Endothelial cell of umbilical vein (primary cell): Measurements from ENCODE around the gene CDC5L.

Source experiments
- JUN ChIP-seq: IDR thresholded peaks from 2 replicates; pipeline ENCODE4 v1.6.1; 2011; ENCODE audit warnings: borderline replicate concordance, low read depth; ENCODE audit not compliant: insufficient read length, insufficient read depth
- MYC ChIP-seq: IDR thresholded peaks from one replicate; pipeline ENCODE4 v1.6.1; 2011; ENCODE audit warnings: mild to moderate bottlenecking, low read depth, low read length
- POLR2A ChIP-seq: IDR thresholded peaks from 2 replicates; pipeline ENCODE4 v1.6.1; 2012; ENCODE audit warnings: low read depth, mild to moderate bottlenecking, control low read depth, low read length
- POLR2AphosphoS5 ChIP-seq: IDR thresholded peaks from 2 replicates; pipeline ENCODE4 v1.6.1; 2012; ENCODE audit warnings: low read depth, mild to moderate bottlenecking, control low read depth, low read length, moderate library complexity; ENCODE audit not compliant: insufficient read depth
- TF ChIP-seq, protein P1 (sequence below), 2 donors: IDR thresholded peaks; 1 replicate in 1 of 2; 2 replicates in 1 of 2; pipeline ENCODE4 v1.5.1; 2011; ENCODE audit warnings: low read length in 2 of 2, mild to moderate bottlenecking in 2 of 2, moderate library complexity in 2 of 2, control low read depth in 1 of 2, inconsistent platforms in 1 of 2, low read depth in 1 of 2; ENCODE audit not compliant: insufficient read depth in 1 of 2; ENCODE audit errors: extremely low read depth in 1 of 2

- TF ChIP-seq, protein P1, sequence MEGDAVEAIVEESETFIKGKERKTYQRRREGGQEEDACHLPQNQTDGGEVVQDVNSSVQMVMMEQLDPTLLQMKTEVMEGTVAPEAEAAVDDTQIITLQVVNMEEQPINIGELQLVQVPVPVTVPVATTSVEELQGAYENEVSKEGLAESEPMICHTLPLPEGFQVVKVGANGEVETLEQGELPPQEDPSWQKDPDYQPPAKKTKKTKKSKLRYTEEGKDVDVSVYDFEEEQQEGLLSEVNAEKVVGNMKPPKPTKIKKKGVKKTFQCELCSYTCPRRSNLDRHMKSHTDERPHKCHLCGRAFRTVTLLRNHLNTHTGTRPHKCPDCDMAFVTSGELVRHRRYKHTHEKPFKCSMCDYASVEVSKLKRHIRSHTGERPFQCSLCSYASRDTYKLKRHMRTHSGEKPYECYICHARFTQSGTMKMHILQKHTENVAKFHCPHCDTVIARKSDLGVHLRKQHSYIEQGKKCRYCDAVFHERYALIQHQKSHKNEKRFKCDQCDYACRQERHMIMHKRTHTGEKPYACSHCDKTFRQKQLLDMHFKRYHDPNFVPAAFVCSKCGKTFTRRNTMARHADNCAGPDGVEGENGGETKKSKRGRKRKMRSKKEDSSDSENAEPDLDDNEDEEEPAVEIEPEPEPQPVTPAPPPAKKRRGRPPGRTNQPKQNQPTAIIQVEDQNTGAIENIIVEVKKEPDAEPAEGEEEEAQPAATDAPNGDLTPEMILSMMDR (IDR thresholded peaks at IDR 0.05; ENCODE audit: extremely low read depth in 1 of 2, insufficient read depth in 1 of 2, low read depth in 1 of 2, low read length in 2 of 2): no peak
- no peak for TF ChIP-seq POLR2AphosphoS5
- no peak for TF ChIP-seq MYC
- TF ChIP-seq JUN: no peak
- no peak for TF ChIP-seq POLR2A
Measured at GRCh38 chr6:44355640-44356039, 31.9 kb upstream of the CDC5L start.
